ENCODE data around the gene USH2A. TPM values are rescaled to one million over a fixed set of nuclear protein-coding genes. Genes with fewer than 3 reads are reported as not detected.

Gene USH2A
- total RNA-seq, 1 experiment from 2014 or later: not detected

DNA sequence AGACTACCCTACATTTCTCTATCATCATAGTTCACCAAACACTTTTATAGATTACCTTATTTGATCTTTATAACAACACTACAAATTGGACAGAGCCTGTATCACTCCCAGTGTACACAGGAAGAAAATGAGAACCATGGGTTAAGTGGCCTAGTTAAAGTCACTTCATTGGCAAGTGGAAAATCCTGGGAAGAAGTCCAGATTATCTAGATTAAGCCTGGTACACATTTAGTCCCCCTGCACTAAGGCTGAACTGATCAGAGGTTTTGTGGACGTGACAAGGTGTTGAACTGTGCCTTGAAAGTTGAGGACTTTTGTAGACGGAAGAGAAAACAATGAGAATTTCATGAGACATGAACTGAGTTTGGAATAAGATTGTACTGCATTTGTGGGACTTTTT, 7.5 kb upstream of the USH2A start:
- Histone ChIP-seq H3K27ac (ENCODE audit: low read depth, low read length, poor library complexity, severe bottlenecking) (no peak overlapping the region), H3K27me3 (replicated peaks; ENCODE audit: insufficient read depth, low read depth, low read length, poor library complexity) (peaks cover 29% of the 10 kb centered on the region), H3K9me3 (ENCODE audit: low read depth, low read length, poor library complexity, severe bottlenecking) (no peaks in the 10 kb centered on the region), H3K4me3 (ENCODE audit: low read depth, low read length, poor library complexity, severe bottlenecking) (no peak overlapping the region), H3K36me3 (ENCODE audit: insufficient read depth, low read length, poor library complexity, severe bottlenecking) (no peaks in the 10 kb centered on the region), H3K4me1 (ENCODE audit: insufficient read depth, low read length, poor library complexity, severe bottlenecking) (no peaks in the 10 kb centered on the region)
- DNase-seq (ENCODE audit: low spot score): no peak
- TF ChIP-seq CTCF (conservative IDR thresholded peaks at IDR 0.05; ENCODE audit: low read depth, low read length): no peak
- TF ChIP-seq EZH2 (IDR thresholded peaks at IDR 0.05; ENCODE audit: borderline replicate concordance, low read depth, low read length, poor library complexity, severe bottlenecking): no peak
- no TSS peak for BruUV-seq (replicated peaks)
- CTCF ChIA-PET: no interaction called here
- POLR2A ChIA-PET (ENCODE audit: low non-redundant PET): no interaction called here
- intact Hi-C loops (cut with micrococcal nuclease; ENCODE audit: unreplicated experiment): no loop called here

- CTCF ChIA-PET: no interaction called here
- Histone ChIP-seq H3K36me3 (ENCODE audit: insufficient read depth, low read length, poor library complexity, severe bottlenecking) (no peaks in the 10 kb centered on the region), H3K9me3 (ENCODE audit: low read depth, low read length, poor library complexity, severe bottlenecking) (no peaks in the 10 kb centered on the region), H3K4me1 (ENCODE audit: insufficient read depth, low read length, poor library complexity, severe bottlenecking) (no peaks in the 10 kb centered on the region), H3K4me3 (ENCODE audit: low read depth, low read length, poor library complexity, severe bottlenecking) (no peak overlapping the region), H3K27ac (ENCODE audit: low read depth, low read length, poor library complexity, severe bottlenecking) (no peak overlapping the region), H3K27me3 (replicated peaks; ENCODE audit: insufficient read depth, low read depth, low read length, poor library complexity) (peaks cover 22% of the 10 kb centered on the region)
- intact Hi-C loops (cut with micrococcal nuclease; ENCODE audit: unreplicated experiment): no loop called here
- TF ChIP-seq EZH2 (IDR thresholded peaks at IDR 0.05; ENCODE audit: borderline replicate concordance, low read depth, low read length, poor library complexity, severe bottlenecking) (no peak), CTCF (conservative IDR thresholded peaks at IDR 0.05; ENCODE audit: low read depth, low read length) (no peak)
- peak; percentile 9 for DNase-seq (ENCODE audit: low spot score)
- BruUV-seq (replicated peaks): no TSS peak
- POLR2A ChIA-PET (ENCODE audit: low non-redundant PET): no interaction called here
Measured at GRCh38 chr1:216425577-216425976, 2.3 kb upstream of the USH2A start.

- no peak for DNase-seq (ENCODE audit: low spot score)
- Histone ChIP-seq H3K4me1 (ENCODE audit: insufficient read depth, low read length, poor library complexity, severe bottlenecking) (no peaks in the 10 kb centered on the region), H3K4me3 (ENCODE audit: low read depth, low read length, poor library complexity, severe bottlenecking) (no peak overlapping the region), H3K27me3 (replicated peaks; ENCODE audit: insufficient read depth, low read depth, low read length, poor library complexity) (peaks cover 4% of the 10 kb centered on the region), H3K27ac (ENCODE audit: low read depth, low read length, poor library complexity, severe bottlenecking) (no peak overlapping the region), H3K36me3 (ENCODE audit: insufficient read depth, low read length, poor library complexity, severe bottlenecking) (no peaks in the 10 kb centered on the region), H3K9me3 (ENCODE audit: low read depth, low read length, poor library complexity, severe bottlenecking) (no peaks in the 10 kb centered on the region)
- no TSS peak for BruUV-seq (replicated peaks)
- CTCF ChIA-PET: no interaction called here
- POLR2A ChIA-PET (ENCODE audit: low non-redundant PET): no interaction called here
- no peak for TF ChIP-seq CTCF (conservative IDR thresholded peaks at IDR 0.05; ENCODE audit: low read depth, low read length)
- TF ChIP-seq EZH2 (IDR thresholded peaks at IDR 0.05; ENCODE audit: borderline replicate concordance, low read depth, low read length, poor library complexity, severe bottlenecking): no peak
- intact Hi-C loops (cut with micrococcal nuclease; ENCODE audit: unreplicated experiment): no loop called here
Measured at GRCh38 chr1:216420746-216421145, 2.5 kb downstream of the USH2A start.

Measured in A673 (cell line).